T-helper 17 cell (primary cell): ENCODE results near the gene ZDHHC11B. TPM values are rescaled to one million over a fixed set of nuclear protein-coding genes. Genes with fewer than 3 reads are reported as not detected.
"Not testable (repeated sequence)": the region's sequence is repeated elsewhere in the genome, so short reads cannot be mapped to it uniquely, and the experiment has no call there.

Experiments
- ATAC-seq: fragments of 150-1000 bp; cut with Tn5 transposase; 2 replicates; pipeline ENCODE4 v1.10.0; 2021; ENCODE audit warnings: mild to moderate bottlenecking, moderate library complexity
- DNase-seq, 3 donors: peaks; one replicate each; pipeline versions ENCODE4 v3.0.0 to v3.0.0-alpha.2; 2020 to 2021
- H3K9me3 ChIP-seq: one replicate; pipeline ENCODE4 v1.7.0; 2013; ENCODE audit warnings: low read length, mild to moderate bottlenecking; ENCODE audit not compliant: control insufficient read depth, poor library complexity, severe bottlenecking
- H3K27ac Mint-ChIP-seq: one replicate; pipeline ENCODE4 v1.8.0; 2022; ENCODE audit warnings: mild to moderate bottlenecking, moderate library complexity, mixed read lengths
- H3K27me3 Mint-ChIP-seq: one replicate; pipeline ENCODE4 v1.8.0; 2022; ENCODE audit warnings: mixed read lengths
- H3K36me3 Mint-ChIP-seq: one replicate; pipeline ENCODE4 v1.8.0; 2022; ENCODE audit warnings: low read depth, mixed read lengths
- H3K4me1 Mint-ChIP-seq: one replicate; pipeline ENCODE4 v1.8.0; 2022; ENCODE audit warnings: mild to moderate bottlenecking, mixed read lengths
- H3K4me3 Mint-ChIP-seq: one replicate; pipeline ENCODE4 v1.8.0; 2022; ENCODE audit warnings: mild to moderate bottlenecking, moderate library complexity, mixed read lengths
- total RNA-seq, 4 donors: library from RNA in 2 of 4; stranded (reverse) in 2 of 4; gene quantifications; one replicate each; pipeline ENCODE4 v1.2.3 and lab custom pipeline; 2022 to 2026

Gene ZDHHC11B, protein sequence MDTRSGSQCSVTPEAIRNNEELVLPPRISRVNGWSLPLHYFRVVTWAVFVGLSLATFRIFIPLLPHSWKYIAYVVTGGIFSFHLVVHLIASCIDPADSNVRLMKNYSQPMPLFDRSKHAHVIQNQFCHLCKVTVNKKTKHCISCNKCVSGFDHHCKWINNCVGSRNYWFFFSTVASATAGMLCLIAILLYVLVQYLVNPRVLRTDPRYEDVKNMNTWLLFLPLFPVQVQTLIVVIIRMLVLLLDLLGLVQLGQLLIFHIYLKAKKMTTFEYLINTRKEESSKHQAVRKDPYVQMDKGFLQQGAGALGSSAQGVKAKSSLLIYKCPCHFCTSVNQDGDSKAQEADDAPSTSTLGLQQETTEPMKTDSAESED
- total RNA-seq (10 to 100 TPM in 1 of 2 donors, 1 to 10 TPM in 1; 9.3 to 31.2 TPM), total RNA-seq (lab: John Stamatoyannopoulos, UW) (20.6 to 147 reads per million in 2 donors)

DNA sequence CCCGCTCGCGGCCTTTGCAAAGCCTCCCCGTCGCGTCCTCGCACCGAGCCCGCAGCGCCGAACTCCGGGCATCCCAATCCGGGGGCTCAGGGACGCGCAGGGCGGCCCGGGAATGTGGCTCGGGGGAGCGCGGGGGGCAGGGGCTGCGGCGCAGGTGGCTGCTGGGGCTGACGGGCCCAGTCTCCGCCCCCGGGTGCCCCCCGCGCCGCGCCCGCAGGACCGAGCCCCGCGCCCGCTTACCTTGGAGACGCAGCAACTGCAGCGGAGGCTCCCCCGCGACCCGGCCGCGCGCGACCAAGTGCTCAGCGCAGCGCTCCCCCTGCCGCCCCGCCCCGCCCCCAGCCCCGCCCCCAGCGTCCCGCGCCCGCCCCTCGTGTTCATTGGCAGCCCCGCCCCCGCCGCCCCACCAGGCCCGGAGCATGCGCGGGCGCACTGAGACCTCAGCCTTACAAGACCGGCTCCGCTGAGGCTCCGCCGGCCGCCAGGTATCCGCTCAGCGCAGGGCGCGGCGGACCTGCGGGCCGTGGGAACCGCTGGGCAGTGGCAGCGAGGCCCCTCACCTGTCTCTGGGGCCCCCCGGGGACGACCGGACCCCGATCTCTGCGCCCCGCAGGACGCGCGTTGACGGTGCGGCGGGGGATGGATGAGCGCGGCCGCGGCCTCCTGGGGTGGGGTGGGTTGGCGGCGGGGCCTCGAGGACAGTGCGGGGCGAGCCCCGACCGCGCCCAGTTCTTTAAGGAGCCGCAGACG, at the start of gene ZDHHC11B:
TSS of gene ZDHHC11B (minus strand) at position 302 of the 750 bp plus-strand sequence. CDS start 17,810 bp downstream, outside the sequence.
- not testable (repeated sequence) for H3K9me3 ChIP-seq, H3K27me3 Mint-ChIP-seq, H3K4me1 Mint-ChIP-seq, H3K36me3 Mint-ChIP-seq
- peak within 1 kb of the TSS; percentile 45 for H3K27ac Mint-ChIP-seq
- peak; percentile 81 to 83 (median 82) for DNase-seq
- ATAC-seq, result peak; percentile 75
- peak within 1 kb of the TSS; percentile 86 for H3K4me3 Mint-ChIP-seq

DNA sequence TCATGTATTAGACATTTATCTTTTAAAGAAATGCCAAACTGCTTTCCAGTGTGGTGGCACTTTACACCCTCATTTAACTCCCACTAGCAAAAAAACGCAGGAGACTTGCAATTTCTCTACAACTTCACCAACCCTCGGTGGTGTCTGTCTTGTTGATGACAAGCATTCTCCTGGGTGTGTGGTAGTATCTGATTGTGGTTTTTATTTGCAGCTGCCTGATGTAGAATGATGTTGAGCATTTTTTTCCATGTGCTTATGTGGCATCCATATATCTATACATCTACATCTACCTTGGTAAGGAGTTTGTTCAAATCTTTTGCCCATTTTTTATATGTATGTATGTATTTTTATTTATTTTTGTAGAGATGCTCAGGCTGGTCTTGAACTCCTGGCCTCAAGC, 49.5 kb upstream of the ZDHHC11B start:
- not testable (repeated sequence) for H3K4me3 Mint-ChIP-seq, H3K36me3 Mint-ChIP-seq, H3K4me1 Mint-ChIP-seq, H3K27me3 Mint-ChIP-seq, H3K9me3 ChIP-seq, H3K27ac Mint-ChIP-seq, ATAC-seq, DNase-seq

DNA sequence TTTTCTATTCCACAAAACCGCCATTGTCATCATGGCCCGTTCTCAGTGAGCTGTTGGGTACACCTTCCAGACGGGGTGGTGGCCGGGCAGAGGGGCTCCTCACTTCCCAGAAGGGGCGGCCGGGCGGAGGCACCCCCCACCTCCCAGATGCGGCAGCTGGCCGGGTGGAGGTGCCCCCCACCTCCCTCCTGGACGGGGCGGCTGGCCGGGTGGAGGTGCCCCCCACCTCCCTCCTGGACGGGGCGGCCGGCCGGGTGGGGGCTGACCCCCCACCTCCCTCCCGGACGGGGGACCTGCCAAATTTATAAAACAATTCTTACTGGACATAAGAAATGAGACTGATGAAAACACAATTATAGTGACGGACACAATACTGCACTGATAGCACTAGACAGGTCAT, 43.7 kb upstream of the ZDHHC11B start:
- H3K9me3 ChIP-seq, H3K27me3 Mint-ChIP-seq, H3K27ac Mint-ChIP-seq, DNase-seq, H3K4me3 Mint-ChIP-seq, ATAC-seq, H3K4me1 Mint-ChIP-seq, H3K36me3 Mint-ChIP-seq: not testable (repeated sequence)

DNA sequence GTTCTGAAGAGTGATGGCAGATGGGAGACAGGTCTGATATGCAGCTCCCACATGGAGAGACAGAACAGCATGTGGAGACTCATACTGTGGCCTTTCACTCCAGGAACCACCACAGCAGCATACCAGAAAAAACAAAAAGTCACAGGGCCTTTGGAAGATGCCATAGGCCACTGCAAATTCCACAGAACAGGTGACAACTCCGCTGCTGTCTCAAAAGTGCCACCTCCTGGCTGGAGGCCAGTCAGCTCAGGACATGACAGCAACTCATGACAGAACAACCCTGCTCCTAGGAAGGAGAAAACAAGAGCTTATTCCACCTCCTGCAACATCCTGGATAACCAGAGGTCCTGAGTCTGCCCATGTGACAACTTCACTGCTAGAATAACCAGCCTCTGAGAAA, 41.0 kb upstream of the ZDHHC11B start:
- not testable (repeated sequence) for H3K27ac Mint-ChIP-seq, H3K9me3 ChIP-seq, H3K4me3 Mint-ChIP-seq, DNase-seq, H3K36me3 Mint-ChIP-seq, H3K4me1 Mint-ChIP-seq, H3K27me3 Mint-ChIP-seq
- peak; percentile 53 for ATAC-seq

DNA sequence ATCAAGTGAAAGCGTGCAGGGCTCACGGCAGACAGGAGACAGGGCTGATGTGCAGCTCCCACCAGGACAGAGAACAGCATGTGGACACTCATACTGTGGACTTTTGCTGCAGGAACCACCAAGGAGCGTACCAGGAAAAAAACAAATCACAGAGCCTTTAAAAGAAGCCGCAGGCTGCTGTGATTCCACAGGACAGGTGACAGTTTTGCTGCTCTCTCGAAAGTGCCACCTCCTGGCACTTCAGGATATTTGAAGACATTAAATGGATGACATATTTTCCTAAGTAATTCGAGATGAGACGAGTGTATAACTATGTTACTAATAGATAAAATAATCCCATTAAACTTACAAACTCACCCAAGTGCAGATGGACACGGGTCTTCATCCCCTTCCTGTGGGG, 37.0 kb upstream of the ZDHHC11B start:
- Mint-ChIP-seq H3K27me3 (peaks cover 14% of the 10 kb centered on the region), H3K4me1 (peaks cover 2% of the 10 kb centered on the region), H3K27ac (no peak overlapping the region), H3K36me3 (peaks cover 4% of the 10 kb centered on the region), H3K4me3 (no peak overlapping the region)
- DNase-seq (no peak), ATAC-seq (no peak)
- no peaks in the 10 kb centered on the region for H3K9me3 ChIP-seq

DNA sequence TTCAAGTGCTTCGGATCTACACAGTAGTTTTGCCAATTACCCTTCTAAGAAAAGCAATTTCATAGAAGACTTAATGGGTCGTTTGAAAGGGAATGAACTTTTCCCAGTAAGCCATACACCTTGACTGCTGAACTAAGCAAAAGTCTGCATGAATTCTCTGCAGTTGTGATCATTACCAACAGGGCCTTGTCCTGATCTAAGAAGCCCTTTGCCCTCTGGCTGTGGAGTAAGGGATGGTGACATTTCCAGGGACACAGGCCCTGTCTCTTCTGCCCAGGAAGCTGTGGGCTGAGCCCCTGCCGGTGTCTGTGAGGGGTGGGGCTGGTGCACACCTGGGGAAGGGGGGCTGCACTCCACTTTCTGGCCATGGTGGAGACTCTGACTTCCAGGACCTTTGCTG, 35.7 kb upstream of the ZDHHC11B start:
- no peak for DNase-seq
- peaks cover 2% of the 10 kb centered on the region for H3K4me1 Mint-ChIP-seq
- no peak for ATAC-seq
- H3K27ac Mint-ChIP-seq, result no peak overlapping the region
- H3K9me3 ChIP-seq, result no peaks in the 10 kb centered on the region
- no peak overlapping the region for H3K4me3 Mint-ChIP-seq
- H3K36me3 Mint-ChIP-seq, result peaks cover 4% of the 10 kb centered on the region
- H3K27me3 Mint-ChIP-seq, result peaks cover 14% of the 10 kb centered on the region

DNA sequence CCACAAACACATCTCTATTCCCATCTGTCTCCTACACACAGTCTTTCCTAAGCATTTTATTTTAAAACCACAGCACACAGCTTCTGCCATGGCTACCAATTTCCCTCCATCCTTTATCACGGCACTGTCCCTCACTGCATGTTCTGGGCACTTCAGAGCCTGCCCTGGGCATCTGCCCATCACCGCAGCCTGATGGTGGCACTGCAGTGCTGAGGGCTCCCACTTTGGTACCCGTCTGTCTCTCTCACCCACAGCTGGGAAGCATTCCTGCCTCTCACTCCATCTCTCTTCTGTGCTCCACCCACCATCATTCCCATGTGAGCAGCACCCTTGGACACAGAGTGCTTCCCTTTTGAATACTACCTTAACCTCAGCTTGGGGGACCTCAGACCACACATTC, 34.5 kb upstream of the ZDHHC11B start:
- H3K4me1 Mint-ChIP-seq, result peaks cover 2% of the 10 kb centered on the region
- H3K27ac Mint-ChIP-seq, result no peak overlapping the region
- peaks cover 14% of the 10 kb centered on the region for H3K27me3 Mint-ChIP-seq
- no peak for DNase-seq
- no peaks in the 10 kb centered on the region for H3K9me3 ChIP-seq
- no peak for ATAC-seq
- peaks cover 4% of the 10 kb centered on the region for H3K36me3 Mint-ChIP-seq
- H3K4me3 Mint-ChIP-seq, result no peak overlapping the region

DNA sequence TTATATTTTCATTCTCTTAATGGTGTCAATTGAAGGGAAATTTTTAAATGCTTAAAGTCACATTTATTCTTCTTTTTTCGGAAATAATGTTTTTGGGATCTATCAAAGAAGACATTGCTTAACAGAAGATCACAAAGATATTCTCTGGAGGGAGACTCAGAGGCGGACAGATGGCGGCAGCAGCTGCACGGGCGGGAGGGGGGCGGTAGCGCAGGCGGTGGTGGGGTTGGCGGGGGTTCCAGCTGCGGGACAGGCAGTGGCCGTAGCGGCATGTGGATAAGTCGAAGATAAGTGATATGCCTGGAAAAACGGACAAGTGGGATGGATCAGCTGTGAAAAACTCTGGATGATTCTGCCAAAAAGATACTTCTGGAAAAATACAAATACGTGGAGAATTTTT, 31.6 kb upstream of the ZDHHC11B start:
- Mint-ChIP-seq H3K4me3 (no peak overlapping the region), H3K27ac (no peak overlapping the region), H3K36me3 (peaks cover 4% of the 10 kb centered on the region), H3K27me3 (peaks cover 14% of the 10 kb centered on the region), H3K4me1 (peaks cover 2% of the 10 kb centered on the region)
- DNase-seq (no peak), ATAC-seq (no peak)
- H3K9me3 ChIP-seq, result no peaks in the 10 kb centered on the region

DNA sequence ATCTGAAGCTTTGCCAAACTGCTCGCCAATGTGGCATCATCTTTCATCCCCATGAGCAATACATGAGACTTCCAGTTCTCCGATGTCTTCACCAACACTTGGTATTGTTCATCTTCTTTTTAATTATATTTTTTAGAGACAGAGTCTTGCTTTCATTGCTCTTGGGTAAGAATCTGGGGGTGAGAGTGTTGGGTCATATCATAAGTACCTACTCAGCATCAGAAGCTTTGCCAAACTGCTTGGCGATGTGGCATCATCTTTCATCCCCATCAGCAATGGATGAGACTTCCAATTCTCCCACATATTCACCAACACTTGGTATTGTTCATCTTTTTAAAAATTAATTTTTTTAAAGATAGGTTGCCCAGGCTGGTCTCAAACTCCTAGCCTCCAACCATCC, 30.9 kb upstream of the ZDHHC11B start:
- Mint-ChIP-seq H3K4me3 (no peak overlapping the region), H3K4me1 (no peaks in the 10 kb centered on the region), H3K27me3 (peaks cover 14% of the 10 kb centered on the region), H3K36me3 (peaks cover 4% of the 10 kb centered on the region), H3K27ac (no peak overlapping the region)
- no peaks in the 10 kb centered on the region for H3K9me3 ChIP-seq
- DNase-seq, result no peak
- no peak for ATAC-seq

DNA sequence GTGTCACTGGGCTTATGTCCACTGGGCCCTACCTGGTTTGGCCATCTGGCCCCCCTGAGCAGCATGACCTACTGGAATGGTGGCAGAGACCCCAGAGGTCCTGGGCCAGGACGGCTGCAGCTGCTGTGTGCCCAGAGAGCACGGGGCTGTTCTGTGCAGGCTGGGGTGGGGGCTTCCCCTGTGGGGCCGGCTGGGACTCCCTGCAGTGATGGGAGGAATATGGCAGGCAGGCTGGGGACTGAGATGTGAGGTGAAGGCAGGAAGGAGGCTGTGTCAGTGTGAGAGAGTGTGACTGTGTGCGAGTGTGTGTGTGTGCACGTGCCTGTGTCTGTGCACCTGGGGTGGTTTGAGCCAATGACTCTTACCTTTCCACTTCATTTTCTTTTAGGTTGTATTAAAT, 29.0 kb upstream of the ZDHHC11B start:
- not testable (repeated sequence) for H3K9me3 ChIP-seq, H3K36me3 Mint-ChIP-seq, ATAC-seq, H3K4me1 Mint-ChIP-seq, H3K4me3 Mint-ChIP-seq, DNase-seq, H3K27me3 Mint-ChIP-seq, H3K27ac Mint-ChIP-seq

DNA sequence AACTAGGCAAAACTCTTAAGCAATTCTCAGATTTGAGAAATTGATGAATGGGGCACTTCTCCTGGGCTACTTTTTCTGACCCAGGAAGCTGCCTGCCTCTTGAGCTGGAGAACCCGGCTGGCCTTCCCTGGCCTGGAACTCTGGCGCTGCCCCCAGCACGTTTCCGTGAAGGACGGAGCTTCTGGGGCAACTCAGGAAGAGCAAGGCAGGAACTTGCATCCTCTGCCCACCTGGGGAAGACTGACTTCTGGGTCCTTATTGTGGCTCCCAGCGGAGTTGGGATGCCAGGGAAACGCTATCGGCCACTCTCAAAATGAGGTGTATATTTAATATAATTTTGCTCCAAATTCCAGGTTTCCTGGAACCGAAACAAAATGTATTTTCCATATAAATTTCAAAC, 26.9 kb upstream of the ZDHHC11B start:
- H3K9me3 ChIP-seq, H3K27me3 Mint-ChIP-seq, H3K4me3 Mint-ChIP-seq, H3K4me1 Mint-ChIP-seq, H3K27ac Mint-ChIP-seq, H3K36me3 Mint-ChIP-seq, ATAC-seq, DNase-seq: not testable (repeated sequence)

DNA sequence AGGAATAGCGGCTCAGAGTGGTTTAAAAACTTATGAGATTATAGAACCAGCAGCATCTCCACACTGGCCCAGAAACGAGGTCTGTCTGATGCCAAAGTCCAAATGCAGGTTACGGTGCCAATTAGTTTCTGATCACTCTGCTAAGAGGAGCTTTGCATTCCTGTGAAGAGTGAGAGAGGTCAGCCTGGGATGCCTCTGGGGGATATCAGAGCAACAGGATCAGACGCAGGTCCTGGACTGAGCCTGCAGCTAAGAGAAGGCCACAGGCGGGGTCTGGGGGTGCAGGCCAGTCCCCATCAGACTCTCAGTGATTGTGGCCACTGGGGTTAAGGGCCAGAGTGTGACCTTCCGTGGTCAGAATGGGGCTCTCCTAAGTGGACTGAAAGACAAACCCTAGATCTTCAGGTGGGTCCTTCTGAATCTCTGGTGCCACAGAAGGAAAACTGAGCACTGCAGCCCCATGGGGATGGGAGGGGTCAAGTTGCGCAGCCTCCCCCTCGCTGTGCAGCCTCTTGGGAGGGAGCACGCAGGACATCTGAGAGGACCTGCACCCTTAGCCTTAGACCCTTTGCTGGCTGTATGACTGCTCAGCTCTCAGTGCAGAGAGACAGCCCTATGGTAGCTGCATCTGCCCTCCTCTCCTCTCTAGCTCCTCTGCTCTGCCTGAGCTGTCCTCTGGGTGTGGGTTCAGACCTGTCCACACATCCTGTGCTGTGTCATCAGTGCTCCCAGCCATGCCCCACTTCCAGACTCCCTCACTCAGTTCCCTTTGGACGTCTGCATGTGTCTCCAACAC, 23.4 kb upstream of the ZDHHC11B start:
- not testable (repeated sequence) for H3K36me3 Mint-ChIP-seq, ATAC-seq

DNA sequence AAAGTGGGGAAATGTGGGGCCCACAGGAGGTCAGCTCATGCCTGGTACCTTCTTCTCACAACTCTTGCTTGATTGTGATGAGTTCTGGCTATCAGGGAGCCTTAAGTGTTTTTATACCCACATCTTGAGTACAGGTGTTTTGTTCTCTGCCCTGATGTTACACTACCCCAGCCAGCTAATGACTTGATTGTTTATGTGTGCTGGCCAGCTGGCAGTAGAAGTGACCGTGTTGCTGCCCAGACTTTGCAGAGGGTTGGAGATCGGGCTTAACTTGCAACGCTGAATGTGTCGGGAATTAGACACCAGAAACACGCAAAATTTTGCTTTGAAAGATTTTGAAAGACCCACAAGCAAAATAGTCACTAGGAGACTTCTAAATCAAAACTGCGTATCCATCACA, 16.9 kb upstream of the ZDHHC11B start:
- H3K9me3 ChIP-seq, result no peaks in the 10 kb centered on the region
- no peaks in the 10 kb centered on the region for H3K27me3 Mint-ChIP-seq
- H3K27ac Mint-ChIP-seq, result peak overlapping the region; percentile 67
- DNase-seq (no peak), ATAC-seq (no peak)
- H3K4me1 Mint-ChIP-seq, result no peaks in the 10 kb centered on the region
- H3K36me3 Mint-ChIP-seq, result peaks cover 5% of the 10 kb centered on the region
- no peak overlapping the region for H3K4me3 Mint-ChIP-seq

More for the DNA sequence above, 23.4 kb upstream of the ZDHHC11B start:
- not testable (repeated sequence) for H3K27me3 Mint-ChIP-seq, H3K4me1 Mint-ChIP-seq, H3K4me3 Mint-ChIP-seq, H3K9me3 ChIP-seq, H3K27ac Mint-ChIP-seq, DNase-seq
